GM11168 (cell line): Measurements from ENCODE around the gene C18orf32.
"Not testable (repeated sequence)": the region's sequence is repeated elsewhere in the genome, so short reads cannot be mapped to it uniquely, and the experiment has no call there.

Experiments
- in situ Hi-C: fragments of 300-500 bp; cut with MboI; formaldehyde crosslinking; loops from one replicate; pipeline ENCODE4 v1.12.0; 2022; ENCODE audit warnings: low sequenced_read_pairs; ENCODE audit not compliant: unreplicated experiment

Gene C18orf32

DNA sequence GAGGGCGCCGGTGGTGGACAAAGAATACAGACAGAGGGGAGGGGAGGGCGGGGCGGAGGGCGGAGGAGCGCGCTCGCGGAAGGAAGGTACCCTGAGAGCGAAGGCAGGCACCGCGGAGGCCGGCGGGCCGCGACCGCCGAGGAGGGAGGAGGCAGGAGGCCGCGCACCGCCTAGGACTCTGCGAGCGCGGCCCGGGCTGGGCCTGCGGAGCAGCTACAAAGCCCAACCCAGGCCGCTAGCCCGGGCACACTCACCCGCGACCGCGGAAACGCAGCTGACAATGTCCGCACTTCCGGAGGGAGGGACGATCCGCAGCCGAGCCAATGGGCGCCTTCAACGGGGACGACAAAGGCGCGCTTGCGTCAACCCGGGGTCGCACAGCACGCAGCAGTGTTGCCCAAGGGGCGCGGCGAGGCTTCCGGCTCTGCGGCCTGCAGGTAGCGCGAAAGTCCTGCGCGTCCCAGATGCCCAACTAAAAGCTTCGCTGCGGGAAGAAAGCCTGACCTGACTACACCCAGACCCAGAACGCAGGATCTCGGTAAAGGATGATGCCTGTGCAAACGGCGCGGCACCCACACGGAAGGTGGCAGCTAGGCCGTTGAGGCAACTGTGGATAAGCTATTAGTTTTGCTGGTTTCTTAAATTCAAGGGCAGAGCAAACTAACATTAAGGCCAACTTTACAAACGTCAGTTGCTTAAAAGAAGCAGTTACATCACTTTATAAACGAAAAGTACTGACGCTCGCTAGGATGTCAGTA, at the start of gene C18orf32:
C18orf32 (minus strand) TSS at position 282 of the 758 bp plus-strand sequence. CDS start 3,486 bp downstream, outside the sequence.
- in situ Hi-C loops = no loop called here

DNA sequence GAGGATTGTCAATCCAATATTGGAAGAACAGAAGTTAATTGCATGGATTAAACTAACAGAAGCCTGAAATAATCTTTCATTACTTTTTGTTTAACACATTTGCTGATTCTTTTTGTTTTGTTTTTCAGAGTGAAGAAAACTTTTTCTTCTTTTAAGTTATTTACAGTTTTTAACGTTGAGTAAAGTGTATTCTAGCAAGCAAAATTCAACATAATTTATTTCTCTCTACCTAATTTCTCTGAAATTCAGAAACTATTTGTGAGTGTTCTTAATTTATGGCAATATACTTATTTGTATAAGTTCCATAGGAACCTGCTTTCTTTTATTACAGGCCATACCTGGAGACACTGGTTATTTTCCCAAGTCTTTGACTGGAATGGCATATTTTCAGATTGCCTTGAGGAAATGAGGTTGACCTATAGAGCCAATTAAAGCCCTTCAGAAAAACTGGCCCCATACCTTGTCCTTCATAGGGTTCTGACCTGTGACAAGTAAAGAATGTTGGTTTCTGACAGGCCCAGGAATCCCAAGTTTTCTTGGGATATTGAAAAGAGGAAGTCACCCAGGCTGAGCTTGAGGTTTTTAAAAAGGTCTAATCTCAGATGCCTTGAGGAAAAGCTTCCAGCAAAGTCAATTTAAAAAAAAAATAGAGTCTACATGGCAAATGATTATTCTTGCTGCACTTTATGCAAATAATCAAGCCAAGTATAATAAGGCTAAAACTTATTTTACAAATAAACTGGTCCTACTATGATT, 48.0 kb upstream of the C18orf32 start:
- in situ Hi-C loops = no loop called here

DNA sequence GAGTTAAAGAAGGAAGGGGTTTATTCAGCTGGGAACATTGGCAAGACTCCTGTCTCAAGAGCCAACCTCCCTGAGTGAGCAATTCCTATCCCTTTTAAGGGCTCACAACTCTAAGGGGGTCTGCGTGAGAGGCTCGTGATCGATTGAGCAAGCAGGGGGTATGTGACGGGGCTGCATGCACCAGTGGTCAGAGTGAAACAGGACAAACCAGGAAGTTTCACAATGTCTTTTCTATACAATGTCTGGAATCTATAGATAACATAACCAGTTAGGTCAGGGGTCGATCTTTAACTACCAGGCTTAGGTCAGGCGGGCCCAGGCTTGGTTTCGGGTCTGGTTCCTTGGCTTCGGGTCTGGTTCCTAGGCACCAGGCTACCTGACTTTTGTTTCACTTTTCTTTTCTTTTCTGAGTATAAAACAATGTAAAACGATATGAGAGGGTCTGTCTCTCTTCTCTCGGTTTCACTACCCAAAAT, 44.7 kb upstream of the C18orf32 start:
- in situ Hi-C loops = no loop called here

DNA sequence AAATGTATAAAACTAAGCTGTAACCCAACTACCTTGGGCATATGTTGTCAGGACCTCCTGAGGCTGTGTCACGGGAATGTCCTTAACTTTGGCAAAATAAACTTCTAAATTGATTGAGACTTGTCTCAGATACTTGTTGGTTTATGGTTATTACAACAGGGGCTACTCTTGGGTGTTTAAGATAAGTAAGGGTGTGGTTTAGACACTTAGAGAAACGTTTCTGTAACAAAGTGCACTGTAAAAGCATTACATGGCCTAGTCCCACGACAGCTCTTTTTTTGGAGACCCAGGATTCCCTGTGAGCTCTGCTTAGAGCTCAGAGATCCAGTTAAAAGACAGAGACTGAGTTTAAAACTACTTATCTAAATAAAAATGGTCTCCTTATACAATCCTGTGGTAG, 42.6 kb upstream of the C18orf32 start:
- in situ Hi-C loops = loop anchor here (10.0 kb wide), 1 partner anchor 335 kb away; no protein-coding TSS in a partner anchor

DNA sequence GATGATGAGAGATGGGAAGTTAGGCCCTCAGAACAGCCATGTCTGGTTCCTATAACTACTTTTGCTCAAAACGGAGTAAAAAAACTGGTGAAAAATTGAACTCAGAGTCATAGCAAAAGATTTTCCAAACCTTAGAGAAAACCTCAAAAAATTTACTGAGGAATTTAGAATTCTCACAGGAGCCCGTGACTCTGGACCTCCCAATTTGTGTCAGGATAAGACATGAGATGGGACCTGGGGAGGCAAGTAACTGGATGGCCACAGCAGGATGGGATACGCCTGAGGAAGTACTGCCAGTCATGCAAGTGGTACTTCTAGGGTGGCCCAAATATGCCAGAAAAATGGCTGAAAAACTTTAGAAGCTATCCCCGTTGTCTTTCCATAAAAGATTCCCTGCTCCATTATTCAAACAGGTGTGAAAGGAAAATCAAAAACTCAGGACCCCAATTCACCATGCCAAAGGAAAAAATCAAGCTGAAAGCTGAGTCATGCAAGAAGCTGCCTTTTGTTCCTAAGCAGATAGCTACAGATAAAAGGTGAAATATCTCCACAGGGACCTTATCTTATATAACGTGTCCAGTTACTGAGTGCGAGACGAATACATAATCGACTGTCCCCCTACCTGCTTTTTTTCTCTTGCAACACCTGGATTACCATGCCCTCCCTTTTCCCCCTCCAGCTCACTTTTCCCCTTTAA, 40.7 kb upstream of the C18orf32 start:
- in situ Hi-C loops = loop anchor here (10.0 kb wide), 1 partner anchor 337 kb away; no protein-coding TSS in a partner anchor

DNA sequence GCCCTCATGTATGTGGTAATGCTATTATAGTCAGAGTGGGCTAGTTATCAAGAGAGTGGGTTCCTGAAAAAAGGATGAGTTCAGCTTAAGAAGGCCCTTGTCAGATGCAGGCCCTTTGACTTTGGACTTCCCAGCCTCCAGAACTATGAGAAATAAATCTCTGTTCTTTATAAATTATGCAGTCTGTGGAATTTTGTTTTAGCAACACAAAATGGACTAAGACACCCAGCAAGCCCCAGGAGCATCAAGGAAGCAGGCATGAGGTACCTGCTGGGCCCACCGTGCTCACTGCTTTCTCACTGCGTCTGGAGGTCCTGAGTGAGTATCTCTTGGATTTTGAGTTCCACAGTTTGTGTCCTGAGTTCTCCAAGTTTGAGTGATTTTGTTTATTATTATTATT, 38.9 kb upstream of the C18orf32 start:
- in situ Hi-C loops = loop anchor here (10.0 kb wide), 1 partner anchor 339 kb away; no protein-coding TSS in a partner anchor

DNA sequence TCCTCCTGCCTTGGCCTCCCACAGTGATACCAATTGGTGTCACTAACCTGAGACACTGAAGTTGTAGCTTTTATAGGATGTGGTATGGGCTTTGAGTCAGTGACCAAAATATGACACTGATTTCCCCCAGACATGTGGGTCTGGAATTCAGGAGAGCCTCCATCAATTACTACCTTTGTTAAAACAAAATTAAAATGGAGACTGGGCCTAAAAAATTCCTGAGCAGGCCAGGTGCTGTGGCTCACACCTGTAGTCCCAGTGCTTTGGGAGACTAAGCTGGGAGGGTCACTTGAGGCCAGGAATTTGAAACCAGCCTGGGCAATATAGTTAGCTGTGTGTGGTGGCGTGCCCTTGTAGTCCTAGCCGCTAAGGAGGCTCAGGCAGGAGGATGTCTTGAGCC, 37.9 kb upstream of the C18orf32 start:
- in situ Hi-C loops = loop anchor here (10.0 kb wide), 1 partner anchor 340 kb away; no protein-coding TSS in a partner anchor

DNA sequence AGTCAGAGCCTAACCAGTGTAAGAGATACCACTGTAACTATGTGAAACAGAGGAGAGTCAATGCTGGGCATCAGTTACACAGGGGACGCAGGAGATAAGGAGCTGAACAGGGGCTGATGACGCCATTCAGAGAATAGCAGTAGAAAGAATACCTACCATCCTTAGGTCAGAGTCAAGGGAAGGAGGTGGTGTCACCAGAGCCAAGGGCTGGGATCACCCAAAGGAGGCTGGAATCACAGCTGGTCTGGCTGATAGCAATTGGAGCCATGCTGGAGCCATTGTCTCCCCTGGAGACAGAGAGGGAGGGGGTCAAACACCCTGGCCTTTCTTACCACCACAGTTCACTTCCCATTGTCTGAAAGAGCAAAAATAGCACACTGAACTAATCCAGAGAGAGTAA, 37.3 kb upstream of the C18orf32 start:
- in situ Hi-C loops = loop anchor here (10.0 kb wide), 1 partner anchor 340 kb away; no protein-coding TSS in a partner anchor

DNA sequence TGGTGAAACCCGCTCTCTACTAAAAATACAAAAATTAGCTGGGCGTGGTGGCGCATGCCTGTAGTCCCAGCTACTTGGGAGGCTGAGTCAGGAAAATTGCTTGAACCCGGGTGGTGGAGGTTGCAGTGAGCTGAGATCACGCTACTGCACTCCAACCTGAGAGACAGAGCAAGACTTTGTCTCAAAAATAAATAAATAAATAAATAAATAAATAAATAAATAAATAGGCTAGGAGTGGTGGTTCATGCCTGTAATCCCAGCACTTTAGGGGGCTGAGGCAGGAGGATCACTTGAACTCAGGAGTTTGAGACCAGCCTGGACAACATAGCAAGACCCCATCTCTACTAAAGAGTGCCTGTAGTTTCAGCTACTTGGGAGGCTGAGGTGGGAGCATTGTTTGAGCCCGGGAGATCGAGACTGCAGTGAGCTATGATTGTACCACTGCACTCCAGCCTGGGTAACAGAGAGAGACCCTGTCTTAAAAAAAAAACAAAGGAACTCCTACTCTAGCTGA, 36.6 kb upstream of the C18orf32 start:
- in situ Hi-C loops = loop anchor here (10.0 kb wide), 1 partner anchor 341 kb away; no protein-coding TSS in a partner anchor

DNA sequence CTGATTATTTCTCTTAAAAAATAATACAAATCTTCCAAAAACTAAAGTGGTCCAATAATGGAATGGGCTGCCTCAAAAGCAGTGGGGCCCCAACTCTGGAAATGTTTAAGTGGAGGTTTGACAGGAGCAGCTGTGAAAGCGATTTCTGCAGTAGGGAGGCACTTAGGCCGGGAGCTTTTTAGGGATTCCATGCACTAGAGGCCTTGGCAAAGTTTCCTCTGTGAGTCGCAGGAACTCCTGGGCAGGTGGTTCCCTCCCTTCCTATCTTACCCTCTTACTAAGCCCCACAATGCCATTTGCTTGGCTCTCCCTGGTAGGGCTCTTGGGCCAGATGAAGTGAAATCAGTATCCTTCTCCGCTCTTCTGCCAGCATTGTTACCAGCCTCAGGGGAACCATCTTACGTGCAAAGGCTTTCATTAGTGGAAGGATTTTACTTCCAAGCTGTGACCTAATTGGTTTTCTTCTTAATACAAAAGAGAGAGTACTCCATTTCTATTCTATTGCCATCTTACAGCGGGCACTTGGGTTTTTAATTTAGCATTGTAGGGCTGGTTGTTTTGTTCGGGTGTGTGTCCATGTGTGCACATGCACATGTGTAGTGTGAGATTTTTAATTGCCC, 34.3 kb upstream of the C18orf32 start:
- in situ Hi-C loops = loop anchor here (10.0 kb wide), 1 partner anchor 343 kb away; no protein-coding TSS in a partner anchor

DNA sequence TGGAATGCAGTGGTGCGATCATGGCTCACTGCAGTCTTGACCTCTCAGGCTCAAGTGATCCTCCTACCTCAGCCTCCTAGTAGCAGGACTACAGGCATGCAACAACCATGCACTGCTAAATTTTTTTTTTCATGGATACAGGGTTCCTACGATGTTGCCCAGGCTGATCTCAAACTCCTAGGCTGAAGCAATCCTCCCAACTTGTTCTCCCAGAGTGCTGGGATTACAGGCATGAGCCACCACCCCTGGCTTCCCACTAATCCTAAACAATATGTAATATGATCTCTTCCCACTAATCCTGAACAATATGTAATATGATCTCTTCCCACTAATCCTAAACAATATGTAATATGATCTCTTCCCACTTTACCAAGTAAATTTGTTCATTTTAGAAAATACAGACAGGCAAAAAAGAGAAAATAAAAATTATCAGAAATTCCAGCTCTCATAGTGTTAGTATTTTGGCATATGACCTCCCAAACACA, 33.7 kb upstream of the C18orf32 start:
- in situ Hi-C loops = loop anchor here (10.0 kb wide), 1 partner anchor 344 kb away; no protein-coding TSS in a partner anchor

DNA sequence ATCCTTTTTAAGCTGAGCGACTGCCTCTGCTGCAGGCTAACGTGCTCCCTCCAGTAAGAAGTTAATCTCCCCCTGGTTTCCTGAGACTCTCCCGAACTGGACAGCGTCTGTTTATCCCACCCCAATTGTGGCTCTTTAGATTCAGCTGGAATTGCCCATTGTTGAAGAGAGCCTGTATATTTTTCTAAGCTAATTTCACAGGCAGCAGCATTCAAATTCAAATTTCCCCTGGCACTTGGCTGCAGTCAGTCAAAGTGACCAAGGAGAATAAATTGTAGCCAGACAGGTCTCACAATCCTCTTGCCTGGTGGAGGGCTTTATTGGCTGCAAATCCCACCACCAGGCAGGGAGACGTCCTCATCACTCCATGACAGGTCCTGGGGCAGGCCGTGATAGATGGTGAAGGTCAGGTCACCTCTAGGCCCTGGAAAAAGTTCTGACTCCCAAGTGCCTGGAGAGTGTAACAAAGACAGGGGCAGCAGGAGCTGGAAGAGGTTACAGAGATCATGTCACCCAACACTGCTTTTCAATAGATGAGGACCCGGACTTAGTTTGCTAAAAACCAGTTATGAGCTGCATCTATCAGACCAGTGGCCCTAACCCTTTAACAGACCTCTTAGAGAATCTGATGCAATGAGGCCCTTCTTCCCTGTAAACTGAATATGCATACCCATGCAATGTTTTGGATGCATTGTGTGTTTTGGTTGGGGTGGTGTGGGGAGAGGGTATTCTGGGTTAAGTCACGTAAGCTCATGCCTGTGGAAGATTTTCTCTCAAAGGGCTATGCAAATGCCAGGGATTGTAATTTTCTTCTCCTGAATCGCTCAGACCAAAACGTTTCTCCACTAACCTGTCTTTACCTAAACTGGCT, 32.3 kb upstream of the C18orf32 start:
- in situ Hi-C loops = no loop called here

DNA sequence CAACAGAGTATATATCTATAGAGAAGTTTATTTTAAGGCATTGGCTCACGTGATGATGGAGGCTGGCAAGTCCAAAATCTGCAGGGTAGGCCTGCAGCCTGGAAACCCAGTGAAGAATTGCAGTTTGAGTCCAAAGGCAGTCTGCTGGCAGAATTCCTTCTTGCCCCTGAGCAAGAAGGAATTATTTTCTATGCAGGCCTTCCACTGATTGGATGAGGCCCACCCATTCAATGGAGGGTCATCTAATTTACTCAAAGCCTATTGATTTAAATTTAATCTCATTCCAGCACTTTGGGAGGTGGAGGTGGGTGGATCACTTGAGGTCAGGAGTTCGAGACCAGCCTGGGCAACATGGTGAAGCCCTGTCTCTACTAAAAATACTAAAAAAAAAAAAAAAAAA, 30.4 kb upstream of the C18orf32 start:
- in situ Hi-C loops = no loop called here

DNA sequence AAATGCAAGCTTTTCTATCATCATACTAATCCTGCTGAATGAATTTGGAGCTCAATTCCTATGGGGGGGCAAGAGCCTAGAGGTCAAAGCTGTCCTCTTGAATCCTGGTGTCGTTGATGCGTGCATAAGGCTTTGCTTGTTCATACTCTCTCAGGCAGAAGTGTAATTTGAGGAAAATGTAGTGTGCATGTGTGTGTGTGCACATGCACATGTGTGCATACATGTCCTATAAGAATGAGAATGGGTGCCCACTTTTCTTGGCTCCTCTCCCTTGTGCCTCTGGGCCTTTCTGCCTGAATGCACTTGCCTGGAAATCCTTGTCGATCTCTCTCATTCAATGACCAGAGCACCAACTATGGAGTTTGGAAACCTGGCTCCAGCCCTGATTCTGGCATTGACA, 28.5 kb upstream of the C18orf32 start:
- in situ Hi-C loops = no loop called here

DNA sequence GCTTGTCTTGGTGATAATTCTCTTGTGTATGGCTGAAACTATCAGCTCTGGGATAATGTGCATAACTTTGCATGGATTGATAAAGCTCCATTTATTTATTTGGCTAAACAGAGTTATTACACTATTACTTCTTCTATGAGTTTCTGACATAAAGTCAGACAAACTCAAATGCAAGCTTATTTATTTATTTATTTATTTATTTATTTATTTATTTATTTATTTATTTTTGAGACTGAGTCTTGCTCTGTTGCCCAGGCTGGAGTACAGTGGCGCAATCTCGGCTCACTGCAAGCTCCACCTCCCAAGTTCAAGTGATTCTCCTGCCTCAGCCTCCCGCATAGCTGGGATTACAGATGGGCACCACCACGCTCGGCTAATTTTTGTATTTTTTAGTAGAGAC, 28.0 kb upstream of the C18orf32 start:
- in situ Hi-C loops = not testable (repeated sequence)

DNA sequence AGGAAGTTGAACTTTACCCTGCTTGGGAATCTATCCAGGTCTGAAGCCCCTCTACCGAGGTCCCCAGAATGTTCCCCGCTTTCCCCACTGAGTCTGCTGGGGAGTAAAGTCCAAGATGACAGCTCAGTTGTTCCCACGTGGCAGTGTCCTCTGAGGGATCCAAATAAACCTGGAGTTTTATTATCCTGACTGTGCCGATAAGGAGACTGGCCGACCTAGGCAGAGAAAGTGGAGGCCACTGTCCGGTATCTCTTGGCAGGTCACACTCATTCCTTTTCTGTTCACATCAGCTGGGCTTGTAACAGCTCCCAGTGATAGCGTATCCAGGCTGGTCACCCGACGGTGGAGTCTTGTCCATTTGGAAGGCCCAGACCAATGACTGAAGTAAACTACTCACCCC, 27.5 kb upstream of the C18orf32 start:
- in situ Hi-C loops = no loop called here

DNA sequence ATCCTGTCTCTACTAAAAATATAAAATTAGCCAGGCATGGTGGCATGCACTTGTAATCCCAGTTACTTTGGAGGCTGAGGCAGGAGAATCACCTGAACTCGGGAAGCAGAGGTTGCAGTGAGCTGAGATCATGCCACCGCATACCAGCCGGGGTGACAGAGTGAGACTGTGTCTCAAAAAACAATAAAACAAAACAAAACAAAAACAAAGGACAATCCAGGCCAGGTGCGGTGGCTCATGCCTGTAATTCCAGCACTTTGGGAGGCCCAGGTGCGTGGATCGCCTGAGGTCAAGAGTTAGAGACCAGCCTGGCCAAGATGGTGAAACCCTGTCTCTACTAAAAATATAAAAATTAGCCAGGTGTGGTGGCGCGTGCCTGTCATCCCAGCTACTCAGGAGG, 25.8 kb upstream of the C18orf32 start:
- in situ Hi-C loops = not testable (repeated sequence)

DNA sequence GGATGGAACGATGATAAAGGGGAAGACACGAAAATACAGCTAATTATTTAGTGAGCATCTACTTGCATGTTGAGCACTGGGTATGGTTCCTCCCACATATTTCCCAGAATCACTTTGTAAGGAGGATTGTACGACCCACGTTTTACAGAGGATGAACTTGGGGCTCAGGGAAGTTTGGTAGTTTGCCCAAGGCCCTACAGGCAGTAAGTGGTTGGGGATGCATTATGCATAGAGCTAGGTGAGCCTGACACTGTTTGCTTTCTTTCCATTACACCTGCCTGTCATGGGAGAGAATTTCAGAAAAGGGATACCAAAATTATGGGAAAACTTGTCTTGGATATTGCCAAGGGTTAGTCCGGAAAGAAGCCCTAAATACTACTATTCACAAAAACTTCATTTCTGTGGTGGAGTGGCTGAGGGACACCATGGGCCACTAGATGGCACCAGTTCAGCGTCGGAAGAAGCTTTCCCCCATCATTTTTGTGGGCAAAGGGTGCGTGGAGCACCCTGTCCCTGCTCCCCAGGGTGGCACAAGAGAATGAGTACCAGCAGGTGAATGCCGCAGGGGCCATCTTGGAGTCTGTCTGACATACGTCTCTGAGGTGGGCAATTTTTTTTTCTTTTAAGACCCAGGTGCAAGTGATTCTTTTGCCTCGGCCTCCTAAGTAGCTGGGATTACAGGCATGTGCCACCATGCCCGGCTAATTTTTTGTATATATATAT, 23.5 kb upstream of the C18orf32 start:
- in situ Hi-C loops = no loop called here
